ENCODE data around the gene SH3GLB1. TPM values are rescaled to one million over a fixed set of nuclear protein-coding genes. Genes with fewer than 3 reads are reported as not detected.

Gene SH3GLB1
- total and polyA plus RNA-seq, 2 of the 8 experiments (the other 6 are each of a cell fraction or from before 2014, with no cell fraction given): 7.7 to 43.1 TPM

- TF ChIP-seq SP4 (IDR thresholded peaks at IDR 0.05; ENCODE audit: low read length) (no peak), ASH2L (IDR thresholded peaks at IDR 0.05; ENCODE audit: low read length) (no peak), TAF1 (IDR thresholded peaks at IDR 0.05; ENCODE audit: low read depth, low read length) (no peak)
Observed at GRCh38 chr1:86762336-86762735, 58.0 kb downstream of the SH3GLB1 start (continued).
